HG03103 (cell line): ENCODE data around the gene TSKU.
"Not testable (repeated sequence)": the region's sequence is repeated elsewhere in the genome, so short reads cannot be mapped to it uniquely, and the experiment has no call there.

Experiments
- ATAC-seq: cut with Tn5 transposase; IDR thresholded peaks from one replicate; pipeline ENCODE4 v1.9.1; 2021; ENCODE audit warnings: low read depth; ENCODE audit not compliant: unreplicated experiment

TSKU gene, protein sequence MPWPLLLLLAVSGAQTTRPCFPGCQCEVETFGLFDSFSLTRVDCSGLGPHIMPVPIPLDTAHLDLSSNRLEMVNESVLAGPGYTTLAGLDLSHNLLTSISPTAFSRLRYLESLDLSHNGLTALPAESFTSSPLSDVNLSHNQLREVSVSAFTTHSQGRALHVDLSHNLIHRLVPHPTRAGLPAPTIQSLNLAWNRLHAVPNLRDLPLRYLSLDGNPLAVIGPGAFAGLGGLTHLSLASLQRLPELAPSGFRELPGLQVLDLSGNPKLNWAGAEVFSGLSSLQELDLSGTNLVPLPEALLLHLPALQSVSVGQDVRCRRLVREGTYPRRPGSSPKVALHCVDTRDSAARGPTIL

DNA sequence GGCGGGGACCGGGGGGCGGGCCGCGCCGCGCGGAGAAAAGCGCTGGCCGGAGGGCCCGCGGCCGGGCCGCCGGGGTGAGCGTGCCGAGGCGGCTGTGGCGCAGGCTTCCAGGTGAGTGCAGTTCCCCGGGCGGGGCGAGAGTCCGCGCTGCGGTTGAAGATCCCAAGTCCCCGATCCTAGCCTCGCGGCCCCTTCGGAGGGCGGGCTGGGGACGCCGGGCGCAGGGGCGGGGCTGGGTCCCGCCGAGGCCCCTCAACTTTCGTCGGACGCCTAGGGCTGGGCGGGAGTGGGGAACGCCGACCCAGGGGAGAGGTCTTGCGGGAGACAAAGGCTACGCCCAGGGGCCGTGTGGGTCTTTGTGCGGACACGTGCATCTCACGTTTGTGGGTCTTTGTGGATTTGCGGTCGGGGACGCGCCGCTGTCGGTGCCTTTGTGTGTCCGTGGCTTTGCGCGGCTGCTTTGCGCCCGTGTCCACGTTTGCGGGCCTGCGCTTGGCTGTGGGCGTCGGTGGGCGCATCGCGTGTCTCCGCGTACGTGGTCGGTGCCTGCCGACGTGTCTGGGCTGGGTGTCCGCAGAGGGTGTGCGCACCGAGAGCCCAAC lies at the start of gene TSKU:
TSKU (plus strand) TSS at position 63 of the 602 bp plus-strand sequence. CDS start 12,261 bp downstream, outside the sequence.
- ATAC-seq = no peak

DNA sequence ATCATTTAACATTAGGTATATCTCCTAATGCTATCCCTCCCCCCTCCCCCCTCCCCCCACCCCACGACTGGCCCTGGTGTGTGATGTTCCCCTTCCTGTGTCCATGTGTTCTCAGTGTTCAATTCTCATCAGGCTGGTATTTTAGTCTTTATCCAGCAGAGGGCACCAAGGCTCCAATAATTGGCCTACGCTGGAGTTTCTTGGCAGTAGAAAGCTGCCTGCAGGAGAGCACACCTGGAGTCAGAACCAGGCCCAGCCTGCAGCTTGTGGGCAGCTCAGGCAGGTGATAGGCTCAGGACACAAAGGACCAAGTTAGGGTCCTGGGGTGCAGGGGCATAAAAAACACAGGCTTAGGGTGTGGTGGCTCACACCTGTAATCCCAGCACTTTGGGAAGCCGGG lies 49.2 kb upstream of the TSKU start:
- not testable (repeated sequence) for ATAC-seq

DNA sequence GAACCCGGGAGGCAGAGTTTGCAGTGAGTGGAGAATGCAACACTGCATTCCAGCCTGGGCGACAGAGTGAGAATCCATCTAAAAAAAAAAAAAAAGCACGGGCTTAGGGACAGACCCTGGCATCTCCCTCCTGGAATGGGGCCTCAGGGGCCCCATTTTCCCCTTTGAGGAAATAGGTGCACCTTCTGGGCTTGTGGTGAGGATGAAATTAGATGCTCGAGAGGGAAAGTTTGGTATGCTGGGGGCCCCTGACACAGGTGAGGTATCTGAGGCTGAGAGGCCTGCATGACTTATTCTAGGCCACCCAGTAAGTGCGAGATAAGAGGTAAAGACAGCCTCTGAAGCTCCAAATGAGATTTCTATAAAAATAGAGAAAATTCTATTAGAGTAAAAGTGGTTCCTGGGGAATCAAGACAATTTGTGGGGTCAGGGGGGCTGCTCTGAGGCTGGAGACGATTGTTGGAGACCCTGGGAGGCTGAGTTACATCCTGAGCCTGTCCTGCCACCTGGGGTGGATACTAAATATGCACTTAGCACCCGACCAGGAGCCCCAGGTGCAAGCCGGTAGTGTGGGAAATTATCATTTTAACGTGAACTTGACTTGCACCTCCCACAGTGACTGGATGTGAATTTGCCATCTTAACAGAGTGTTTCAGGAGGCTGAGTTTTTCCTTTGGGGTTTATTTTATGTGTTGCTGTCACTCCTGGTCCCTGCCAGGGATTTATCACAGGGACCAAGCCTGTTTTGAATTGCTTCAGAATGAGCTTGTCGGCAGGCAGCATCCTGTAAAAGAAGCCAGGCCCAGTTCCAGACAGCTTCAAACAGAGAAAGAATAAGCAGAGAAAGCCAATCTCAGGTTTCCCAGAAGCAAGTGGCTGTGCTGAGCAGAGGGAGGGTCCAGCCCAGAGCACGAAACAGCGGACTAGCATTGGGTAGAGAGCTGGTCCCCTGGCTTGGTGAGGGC lies 48.4 kb upstream of the TSKU start:
- ATAC-seq = no peak

DNA sequence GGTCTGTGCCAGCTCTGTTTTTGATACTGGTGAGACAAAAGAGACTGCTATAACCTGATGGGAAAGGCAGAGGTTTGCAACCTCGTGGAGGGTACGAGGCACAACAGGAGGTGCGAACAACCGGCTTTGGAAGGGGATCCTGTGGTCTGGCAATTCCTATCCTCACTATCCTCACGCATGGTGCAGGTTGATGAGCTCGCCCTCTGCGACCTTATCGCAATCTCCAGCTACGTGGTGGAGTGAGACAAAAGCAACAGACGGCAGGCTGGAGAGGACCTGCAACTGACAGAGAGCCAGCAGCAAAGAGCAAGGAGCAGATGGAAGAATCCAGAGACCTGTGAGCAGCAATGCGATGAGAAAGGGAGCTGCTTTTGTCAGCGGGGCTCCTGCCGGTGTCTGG lies 47.3 kb upstream of the TSKU start:
- no peak for ATAC-seq

DNA sequence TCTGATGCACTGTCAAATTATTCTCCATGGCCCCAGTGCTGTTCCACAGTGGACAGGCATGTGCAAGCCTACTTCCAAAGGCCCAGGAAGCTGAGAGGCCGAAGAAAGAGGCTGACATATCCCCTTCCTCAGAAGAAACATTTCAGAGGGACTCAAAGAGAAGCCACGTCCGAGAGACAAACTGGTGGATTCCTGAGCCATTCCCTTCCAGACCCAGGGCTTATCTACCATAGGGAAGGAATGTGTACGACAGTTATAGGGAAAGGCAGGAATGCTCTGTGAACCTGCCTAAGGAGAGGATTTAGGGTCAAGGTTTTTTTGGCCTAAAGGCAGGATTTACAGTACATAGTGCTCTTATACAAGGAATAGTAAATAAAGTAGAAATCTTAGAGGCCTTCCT lies 46.9 kb upstream of the TSKU start:
- ATAC-seq = no peak

DNA sequence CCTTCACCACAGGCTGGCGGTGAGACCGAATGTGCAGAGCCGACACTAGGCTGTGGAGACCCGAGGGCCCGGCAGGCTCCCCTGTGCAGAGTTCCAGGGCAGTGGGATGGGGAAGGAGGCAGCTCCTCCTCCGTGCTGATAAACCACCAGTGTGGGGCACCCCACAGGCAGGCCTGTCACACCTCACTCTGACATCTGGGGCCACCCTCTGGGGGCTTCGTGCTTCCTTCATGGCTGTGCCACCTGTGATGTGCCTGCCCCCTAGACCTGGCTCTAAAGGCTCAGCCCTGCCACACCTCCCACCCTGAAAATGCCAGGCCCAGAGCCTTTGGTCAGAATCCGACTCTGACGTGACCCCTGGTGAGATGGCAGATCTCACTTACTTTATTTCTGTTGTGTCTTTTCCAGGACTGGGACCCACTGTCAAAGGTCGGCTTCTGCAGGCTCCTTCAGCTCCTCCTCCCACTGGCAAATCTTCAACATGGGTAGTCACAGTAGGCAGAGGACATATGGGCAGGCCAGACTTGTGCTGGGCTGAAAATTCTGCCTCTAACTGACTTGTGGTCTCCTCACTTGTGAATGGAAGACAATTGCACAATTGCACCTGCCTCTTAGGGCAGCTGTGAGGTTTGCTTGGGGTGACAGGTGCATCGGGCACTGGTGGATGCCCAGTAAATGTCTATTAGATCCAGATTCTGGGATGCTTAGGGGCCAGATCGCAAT lies 46.2 kb upstream of the TSKU start:
- ATAC-seq = no peak

DNA sequence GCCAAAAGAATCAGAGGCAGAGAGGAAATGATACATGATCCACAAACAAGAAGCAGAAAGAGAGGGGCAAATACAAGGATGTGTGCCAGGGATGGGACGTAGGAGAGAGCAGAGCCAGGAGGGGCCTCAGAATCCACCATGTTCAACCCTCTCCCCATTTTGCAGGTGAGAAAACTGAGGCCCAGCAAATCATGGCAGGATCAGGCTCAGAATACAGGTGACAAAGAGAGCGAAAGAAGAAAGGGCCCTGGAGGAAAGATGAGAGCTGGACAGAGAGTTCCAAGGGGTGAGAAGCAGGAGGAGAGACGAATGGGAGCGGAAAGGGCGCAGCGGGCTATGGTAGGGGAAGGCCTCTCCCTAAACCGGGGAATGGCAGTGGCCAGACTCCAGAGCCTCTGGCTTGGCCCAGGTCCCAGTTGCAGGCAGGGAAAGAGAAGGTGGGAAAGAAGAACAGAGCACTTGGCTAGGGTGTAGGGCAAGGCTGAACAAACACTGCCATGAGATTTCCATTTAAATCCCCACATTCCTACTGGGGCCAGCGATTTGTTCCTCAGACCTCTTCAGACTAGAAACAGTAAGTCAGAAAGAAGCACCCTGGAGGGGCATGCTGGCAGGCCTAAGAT lies 44.4 kb upstream of the TSKU start:
- no peak for ATAC-seq

DNA sequence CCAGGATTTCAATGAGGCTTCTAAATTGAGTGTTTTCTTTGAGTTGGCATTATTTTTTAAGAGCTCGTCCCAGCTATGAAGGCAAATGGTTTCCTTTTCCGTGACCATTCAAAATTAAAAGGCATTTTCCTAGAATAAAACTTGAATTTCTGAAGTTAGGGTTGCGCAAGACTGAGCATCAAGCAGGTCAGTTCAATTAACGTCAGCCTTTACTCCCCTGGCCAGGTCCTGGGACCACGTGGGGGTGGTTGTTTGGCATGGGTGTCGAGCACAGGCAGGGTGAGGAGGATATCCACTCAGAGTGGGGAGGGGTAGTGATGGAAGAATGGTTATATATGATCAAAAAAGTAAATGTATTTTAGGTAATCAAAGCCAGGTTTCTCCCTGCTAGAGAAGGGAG lies 43.4 kb upstream of the TSKU start:
- no peak for ATAC-seq

DNA sequence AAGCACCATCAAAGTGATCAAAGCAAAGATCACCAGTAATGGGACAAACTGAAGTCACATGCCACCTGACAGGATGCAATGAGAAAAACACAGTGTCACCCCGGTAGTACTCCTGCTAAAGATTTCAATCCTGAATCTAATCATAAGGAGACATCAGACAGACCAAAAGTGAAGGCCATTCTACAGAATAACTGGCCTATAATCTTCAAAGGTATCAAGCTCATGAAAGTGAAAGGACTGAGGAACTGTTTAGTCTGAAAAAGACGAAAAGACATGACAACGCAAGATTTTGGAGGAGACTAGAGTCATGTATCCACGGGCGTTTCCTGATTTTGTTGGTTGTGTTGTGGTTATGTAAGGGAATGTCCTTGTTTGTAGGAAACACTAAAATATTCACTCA lies 42.4 kb upstream of the TSKU start:
- ATAC-seq = no peak

DNA sequence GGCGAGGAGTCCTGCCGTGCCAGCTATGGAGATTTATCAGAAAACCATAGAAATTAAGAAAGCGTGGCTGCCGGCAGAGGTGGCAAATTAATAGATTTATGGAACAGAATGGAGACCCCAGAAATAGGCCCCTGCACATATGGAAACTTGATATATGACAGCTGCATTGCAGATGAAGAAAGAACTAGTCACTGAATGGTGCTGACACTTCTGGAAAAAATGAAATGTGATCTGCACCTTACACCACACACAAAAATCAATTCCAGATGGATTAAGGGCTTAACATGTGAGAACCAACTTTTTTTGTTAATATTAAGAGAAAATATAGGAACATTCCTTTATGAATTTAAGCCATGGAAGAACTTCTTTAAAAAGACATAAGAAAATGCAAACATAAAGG lies 40.3 kb upstream of the TSKU start:
- ATAC-seq = no peak

DNA sequence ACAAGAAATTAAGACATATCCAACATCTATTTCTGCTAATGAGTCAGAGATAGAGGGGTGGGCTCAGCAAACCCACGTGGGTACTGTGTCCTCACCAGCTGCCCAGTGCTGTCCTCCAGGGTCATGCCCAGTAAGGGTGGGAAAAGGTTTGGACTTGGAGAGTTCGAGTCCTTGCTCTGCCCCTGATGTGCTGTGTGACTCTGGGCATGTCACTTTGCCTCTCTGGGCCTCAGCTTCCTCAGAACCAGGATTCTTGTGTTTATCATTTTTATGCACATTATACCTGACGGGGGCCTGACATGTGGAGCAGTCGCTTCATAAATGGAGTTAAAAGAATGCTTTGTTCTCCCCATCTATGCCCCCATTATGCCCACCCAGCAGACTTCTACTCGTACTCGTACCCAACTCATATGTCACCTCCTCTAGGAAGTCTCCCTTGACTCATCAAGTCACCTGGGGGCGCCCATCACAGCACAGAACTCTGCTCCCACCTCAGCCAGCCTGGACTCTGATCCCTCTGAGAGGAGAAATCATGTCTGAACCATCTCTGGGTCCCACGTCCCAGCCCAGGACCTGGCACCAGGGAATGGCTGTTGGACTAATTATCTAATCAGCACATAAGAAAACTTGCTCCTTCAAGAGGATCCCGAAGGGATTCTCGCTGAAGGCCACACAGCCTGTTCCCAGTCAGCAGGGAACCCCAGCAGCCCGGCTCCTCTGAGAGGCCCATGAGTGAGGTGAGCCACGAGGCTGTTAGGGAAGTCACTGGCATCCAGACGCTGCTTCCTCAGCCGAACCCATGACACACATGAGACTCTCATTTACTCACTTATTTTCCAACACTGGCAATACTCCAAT lies 38.7 kb upstream of the TSKU start:
- ATAC-seq = no peak

DNA sequence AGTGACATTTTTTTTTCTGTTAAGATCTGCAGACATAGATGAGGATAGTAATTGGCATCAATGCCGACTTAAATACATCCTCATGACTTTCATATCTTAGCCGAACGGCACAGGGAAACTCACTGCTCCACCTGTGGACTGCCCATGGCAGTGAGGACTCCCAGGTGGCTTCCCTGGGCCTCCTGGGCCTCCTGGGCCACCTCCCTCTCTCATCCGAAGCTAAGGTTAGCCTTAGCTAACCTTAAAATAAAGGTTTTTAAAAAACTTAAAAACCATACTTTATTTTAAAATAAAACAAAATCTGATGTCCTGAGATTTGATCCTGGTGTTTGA lies 38.1 kb upstream of the TSKU start:
- ATAC-seq = no peak

DNA sequence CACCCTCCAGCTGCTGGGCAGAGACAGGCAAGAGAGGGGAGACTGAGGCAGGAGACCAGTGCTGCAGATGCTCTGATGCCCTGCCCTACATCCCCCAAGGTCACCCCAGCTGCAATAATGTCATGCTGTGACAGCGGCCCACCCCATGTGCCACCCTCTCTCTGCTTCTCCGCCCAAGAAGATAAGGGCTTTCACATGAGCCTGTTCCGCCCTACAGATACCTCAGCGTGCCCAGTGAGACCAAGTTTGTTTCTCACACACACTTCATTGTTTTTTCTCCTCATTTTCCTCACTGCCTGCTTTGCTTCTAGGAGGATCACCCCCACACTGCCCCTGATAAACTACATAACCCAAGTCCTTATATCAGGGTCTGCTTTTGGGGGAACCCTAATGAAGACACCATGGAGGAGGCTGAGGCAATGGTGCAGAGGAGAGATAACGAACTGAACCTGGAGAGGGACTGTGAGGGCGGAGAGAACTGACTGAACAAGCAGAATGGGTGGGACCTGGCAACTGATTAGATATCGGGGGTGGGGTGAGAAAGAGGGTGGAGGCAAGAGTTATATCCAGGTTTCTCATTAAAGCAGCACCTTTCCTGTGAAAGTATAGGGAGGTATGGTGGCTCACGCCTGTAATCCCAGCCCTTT lies 37.5 kb upstream of the TSKU start:
- ATAC-seq = no peak

DNA sequence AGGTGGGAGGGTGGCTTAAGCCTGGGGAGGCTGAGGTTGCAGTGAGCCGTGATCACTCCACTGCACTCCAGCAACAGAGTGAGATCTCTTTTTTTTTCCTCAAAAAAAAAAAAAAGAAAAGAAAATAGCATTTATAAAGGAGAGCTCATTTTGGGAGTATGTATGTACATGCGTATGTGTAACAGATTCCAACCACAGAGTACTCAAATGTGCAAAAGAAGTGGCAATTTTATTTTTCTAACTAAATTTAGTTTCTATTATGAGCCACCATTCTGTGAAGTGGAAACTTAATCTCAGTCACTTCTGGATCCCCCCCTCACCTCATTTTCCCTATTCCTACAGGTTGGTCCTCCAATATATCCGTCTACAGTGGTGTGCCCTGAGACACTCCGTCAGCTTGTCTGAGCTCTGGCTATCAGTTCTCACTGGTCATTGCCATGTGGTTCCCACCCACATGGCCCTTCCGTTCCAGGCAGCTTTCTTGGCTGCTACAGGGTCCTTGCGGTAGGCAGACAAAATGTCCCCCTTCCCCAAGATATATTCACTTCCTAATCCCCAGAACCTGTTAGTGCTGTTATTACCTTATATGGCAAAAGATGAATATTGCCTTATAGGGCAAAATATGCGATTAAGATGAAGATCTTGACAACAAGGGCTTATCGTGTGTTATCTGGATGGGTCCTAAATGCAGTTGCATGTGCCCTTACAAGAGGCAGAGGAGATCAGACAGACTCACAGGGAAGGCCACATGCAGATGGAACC lies 35.8 kb upstream of the TSKU start:
- no peak for ATAC-seq

DNA sequence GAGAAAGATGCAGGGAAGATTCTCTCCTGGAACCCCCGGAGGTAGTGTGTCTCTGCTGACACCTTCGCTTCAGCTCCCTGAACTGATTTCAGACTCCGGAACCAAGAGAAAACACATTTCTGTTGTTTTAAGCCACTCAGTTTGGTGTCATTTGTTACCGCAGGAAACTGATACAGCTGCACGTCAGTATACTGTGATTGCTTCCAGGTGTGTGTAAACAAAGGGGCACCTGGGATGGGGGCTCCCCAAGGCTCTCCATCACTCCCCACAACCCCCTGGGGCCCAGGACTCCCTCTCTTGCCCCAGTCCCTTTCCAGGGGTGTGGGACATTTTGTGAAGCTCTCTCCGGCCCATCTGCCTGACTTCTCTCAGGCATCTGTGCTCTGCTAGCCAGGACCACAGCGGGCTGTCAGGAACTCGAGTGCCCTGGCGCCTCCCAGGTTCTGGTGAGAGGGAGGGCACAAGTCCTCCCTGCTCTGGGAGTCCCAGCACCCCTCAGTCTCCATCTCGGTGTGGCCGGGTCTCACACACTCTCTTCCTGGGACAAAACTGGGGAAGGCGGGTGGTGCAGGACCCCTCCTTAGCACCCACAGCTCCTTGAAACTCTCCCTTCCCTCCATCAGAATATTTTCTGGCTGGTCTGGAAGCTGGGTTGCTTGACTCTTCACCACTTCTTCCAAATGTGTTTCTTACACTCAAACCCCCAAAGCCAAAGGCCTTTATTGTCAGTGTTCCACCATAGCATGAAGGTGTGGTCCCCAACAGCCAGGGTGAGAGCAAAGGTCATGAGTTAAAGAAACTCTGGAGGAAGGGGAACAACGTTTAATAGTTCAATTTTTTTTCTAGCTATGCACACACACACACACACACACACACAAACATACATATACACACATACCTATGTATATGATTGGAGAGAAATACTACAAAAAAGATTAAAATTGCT lies 35.0 kb upstream of the TSKU start:
- ATAC-seq = no peak

DNA sequence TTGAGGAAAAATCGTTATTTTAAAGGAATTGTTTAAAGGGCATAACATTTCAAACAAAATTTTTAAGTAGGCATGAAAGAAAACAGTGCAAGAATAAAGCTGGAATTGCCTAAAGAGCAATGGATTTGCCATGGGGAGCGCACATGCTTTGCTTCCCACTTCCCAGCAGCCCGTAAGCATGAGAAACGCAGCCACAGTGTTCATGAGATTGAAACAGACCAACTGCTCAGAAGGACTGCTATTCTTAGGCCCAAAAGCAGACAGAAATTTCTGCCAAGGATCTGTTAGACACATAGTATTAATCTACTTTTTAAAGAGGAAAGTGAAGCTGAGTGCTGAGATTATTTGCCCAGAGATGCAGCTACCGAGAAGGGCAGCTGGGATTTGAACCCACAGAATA lies 34.2 kb upstream of the TSKU start:
- ATAC-seq = no peak

DNA sequence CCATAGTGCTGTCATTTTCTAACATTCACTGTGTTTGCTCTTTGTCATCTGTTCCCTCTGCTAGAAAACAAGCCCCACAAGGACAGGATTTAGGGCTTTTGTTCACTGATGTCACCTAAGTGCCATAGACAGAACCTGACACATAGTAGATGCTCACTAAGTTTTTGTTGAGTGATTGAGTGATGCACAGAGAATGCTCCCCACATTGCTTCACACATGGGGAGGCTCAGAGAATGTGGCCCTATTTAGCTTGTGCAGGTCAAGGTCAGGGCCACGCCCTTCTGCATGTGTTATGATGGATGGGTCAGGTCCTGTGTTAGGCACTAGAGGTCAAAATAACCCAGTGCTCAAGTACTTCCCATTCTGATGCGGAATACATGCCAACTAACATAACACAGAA lies 33.1 kb upstream of the TSKU start:
- ATAC-seq = no peak
